H1 (cell line): Measurements from ENCODE around the gene RCBTB2. TPM values are rescaled to one million over a fixed set of nuclear protein-coding genes. Genes with fewer than 3 reads are reported as not detected.

ENCODE experiments used
- CTCF ChIA-PET: fragments of 300-600 bp; sonication (Branson Sonifier 250); formaldehyde crosslinking; loops from one replicate; lab custom pipeline; 2021; ENCODE audit not compliant: partially characterized antibody; lab: Charles Lee
- POLR2A ChIA-PET: fragments of 300-600 bp; sonication (Branson Sonifier 250); formaldehyde crosslinking; loops from one replicate; lab custom pipeline; 2021; ENCODE audit warnings: inconsistent platforms; ENCODE audit not compliant: partially characterized antibody; lab: Charles Lee
- DNase-seq, 2 experiments: peaks; one replicate each; pipeline versions ENCODE4 v3.0.0 to v3.0.0-alpha.2; 2010 to 2022; ENCODE audit warnings: low spot score in 2 of 2, low read depth in 1 of 2, mixed read lengths in 1 of 2
- FAIRE-seq: peaks from 2 replicates; lab custom pipeline; 2011; peaks lifted over from hg19 to GRCh38; lab: Jason Lieb, UNC
- H2AFZ ChIP-seq: 2 replicates; pipeline ENCODE4 v1.8.1; 2012; ENCODE audit warnings: low read length, inconsistent platforms
- H2AK5ac ChIP-seq: 2 replicates; pipeline ENCODE4 v1.6.1; 2013; ENCODE audit warnings: low read depth, low read length
- H2BK120ac ChIP-seq: replicated peaks from 2 replicates; pipeline ENCODE3; 2013; ENCODE audit warnings: low read depth, low read length, inconsistent platforms
- H2BK12ac ChIP-seq: 2 replicates; pipeline ENCODE4 v1.6.1; 2013; ENCODE audit warnings: low read depth, low read length
- H2BK15ac ChIP-seq: 2 replicates; pipeline ENCODE4 v1.6.1; 2013; ENCODE audit warnings: low read length
- H2BK20ac ChIP-seq: 2 replicates; pipeline ENCODE4 v1.6.1; 2013; ENCODE audit warnings: low read length
- H2BK5ac ChIP-seq: 2 replicates; pipeline ENCODE4 v1.6.1; 2013; ENCODE audit warnings: low read depth, low read length
- H3K14ac ChIP-seq: 2 replicates; pipeline ENCODE4 v1.6.1; 2013; ENCODE audit warnings: inconsistent platforms; ENCODE audit not compliant: insufficient read length
- H3K18ac ChIP-seq: 2 replicates; pipeline ENCODE4 v1.6.1; 2013; ENCODE audit warnings: low read length; ENCODE audit errors: extremely low read depth
- H3K23ac ChIP-seq: 2 replicates; pipeline ENCODE4 v1.6.1; 2013; ENCODE audit warnings: inconsistent platforms; ENCODE audit not compliant: insufficient read length
- H3K23me2 ChIP-seq: 2 replicates; pipeline ENCODE4 v1.6.1; 2013; ENCODE audit warnings: low read depth, low read length
- H3K27ac ChIP-seq: 2 replicates; pipeline ENCODE4 v1.6.1; 2011; ENCODE audit warnings: low read depth, low read length, inconsistent platforms
- H3K27me3 ChIP-seq, 4 experiments: replicated peaks in 1 of 4; 1 replicate in 1 of 4; 2 replicates in 3 of 4; pipeline versions ENCODE4 v1.6.1 to v1.8.1; 2011 to 2013; ENCODE audit warnings: low read length in 3 of 4, mild to moderate bottlenecking in 3 of 4, inconsistent platforms in 2 of 4, mixed read lengths in 2 of 4, moderate library complexity in 1 of 4; ENCODE audit not compliant: control insufficient read depth in 3 of 4, insufficient read depth in 3 of 4; ENCODE audit errors: extremely low read depth in 1 of 4
- H3K36me3 ChIP-seq, 4 experiments: 2 replicates each; pipeline versions ENCODE4 v1.6.1 to v1.8.1; 2011 to 2013; ENCODE audit warnings: mild to moderate bottlenecking in 4 of 4, low read length in 3 of 4, moderate library complexity in 2 of 4, control low read depth in 1 of 4, inconsistent platforms in 1 of 4; ENCODE audit not compliant: insufficient read depth in 4 of 4, control insufficient read depth in 2 of 4
- H3K4ac ChIP-seq: replicated peaks from 2 replicates; pipeline ENCODE3; 2013; ENCODE audit warnings: low read length, low read depth, mixed read lengths, inconsistent platforms; ENCODE audit not compliant: insufficient read length
- H3K4me1 ChIP-seq, 4 experiments: replicated peaks in 1 of 4; 1 replicate in 1 of 4; 2 replicates in 3 of 4; pipeline versions ENCODE4 v1.6.1 to v1.8.1; 2011 to 2013; ENCODE audit warnings: low read length in 3 of 4, inconsistent platforms in 2 of 4, mixed read lengths in 1 of 4; ENCODE audit not compliant: insufficient read depth in 4 of 4, control insufficient read depth in 3 of 4
- H3K4me2 ChIP-seq, 2 experiments: 2 replicates each; pipeline versions ENCODE4 v1.6.1 to v1.8.1; 2011 to 2013; ENCODE audit warnings: low read depth in 2 of 2, low read length in 2 of 2, control low read depth in 1 of 2, inconsistent platforms in 1 of 2, mild to moderate bottlenecking in 1 of 2; ENCODE audit not compliant: insufficient read depth in 1 of 2
- H3K4me3 ChIP-seq, 4 experiments: fragments of 200-600, 300-600 bp in 1 of 4; sonication (generic), shearing (Covaris generic), sonication (Bioruptor Twin) in 1 of 4; 2 replicates each; pipeline versions ENCODE4 v1.5.1 to v1.8.1; 2011 to 2016; ENCODE audit warnings: low read length in 4 of 4, low read depth in 3 of 4, control low read depth in 2 of 4, inconsistent platforms in 2 of 4, mild to moderate bottlenecking in 2 of 4, mixed read lengths in 1 of 4, moderate library complexity in 1 of 4; ENCODE audit not compliant: insufficient read depth in 2 of 4; ENCODE audit errors: extremely low read depth in 1 of 4
- H3K56ac ChIP-seq: replicated peaks from 2 replicates; pipeline ENCODE3; 2013; ENCODE audit warnings: low read depth, mild to moderate bottlenecking, mixed read lengths, low read length, inconsistent platforms; ENCODE audit not compliant: insufficient read length
- H3K79me1 ChIP-seq: 2 replicates; pipeline ENCODE4 v1.6.1; 2013; ENCODE audit warnings: low read depth, low read length, control low read depth
- H3K79me2 ChIP-seq, 2 experiments: 2 replicates each; pipeline versions ENCODE4 v1.6.1 to v1.8.1; 2012 to 2013; ENCODE audit warnings: low read length in 2 of 2, mild to moderate bottlenecking in 2 of 2, inconsistent platforms in 1 of 2; ENCODE audit not compliant: insufficient read depth in 2 of 2, control insufficient read depth in 1 of 2
- H3K9ac ChIP-seq, 4 experiments: replicated peaks in 1 of 4; 1 replicate in 1 of 4; 2 replicates in 3 of 4; pipeline versions ENCODE4 v1.6.1 to v1.8.1; 2011 to 2013; ENCODE audit warnings: low read depth in 3 of 4, low read length in 3 of 4, control low read depth in 2 of 4, mild to moderate bottlenecking in 2 of 4, moderate library complexity in 2 of 4, inconsistent platforms in 1 of 4; ENCODE audit errors: extremely low read depth in 1 of 4
- H3K9me3 ChIP-seq, 2 experiments: 2 replicates each; pipeline versions ENCODE4 v1.6.1 to v1.8.1; 2012 to 2013; ENCODE audit warnings: mild to moderate bottlenecking in 2 of 2, moderate library complexity in 2 of 2, control low read depth in 1 of 2, inconsistent platforms in 1 of 2, low read depth in 1 of 2, low read length in 1 of 2, mixed read lengths in 1 of 2; ENCODE audit not compliant: insufficient read depth in 2 of 2
- H4K20me1 ChIP-seq, 2 experiments: replicated peaks in 1 of 2; 2 replicates each; pipeline versions ENCODE3 to v1.8.1; 2011 to 2013; ENCODE audit warnings: inconsistent platforms in 2 of 2, low read length in 2 of 2, mild to moderate bottlenecking in 1 of 2; ENCODE audit not compliant: insufficient read depth in 2 of 2, control insufficient read depth in 1 of 2
- H4K5ac ChIP-seq: 2 replicates; pipeline ENCODE4 v1.6.1; 2013; ENCODE audit warnings: low read length, low read depth, mixed read lengths, inconsistent platforms; ENCODE audit not compliant: insufficient read length
- H4K8ac ChIP-seq: 2 replicates; pipeline ENCODE4 v1.8.0; 2013; ENCODE audit warnings: mild to moderate bottlenecking, moderate library complexity, low read length, inconsistent platforms; ENCODE audit not compliant: insufficient read depth; ENCODE audit errors: extremely low read depth
- H4K91ac ChIP-seq: replicated peaks from 2 replicates; pipeline ENCODE3; 2013; ENCODE audit warnings: low read length, mixed read lengths, inconsistent platforms; ENCODE audit not compliant: insufficient read length
- WGBS, 2 experiments: shearing (Covaris generic) in 1 of 2; methylation state at CpG; one replicate each; pipeline versions ENCODE4 v1.1.6 to v1.1.7; 2013 to 2015; ENCODE audit warnings: low lambda C conversion rate in 2 of 2, mixed read lengths in 2 of 2, inconsistent platforms in 1 of 2, low coverage in 1 of 2, missing lambda C conversion rate in 1 of 2; ENCODE audit not compliant: insufficient replicate concordance in 2 of 2, insufficient coverage in 1 of 2, insufficient read length in 1 of 2; ENCODE audit errors: extremely low coverage in 1 of 2, missing lambda C conversion rate in 1 of 2; 5-methylcytosine and 5-hydroxymethylcytosine counted together
- polyA plus RNA-seq, 7 experiments: library from polyadenylated mRNA; depleted of rRNA in 3 of 7; stranded (reverse) in 5 of 7; unstranded in 2 of 7; fragments of >200 nt in 5 of 7; fragments of 200-250 nt in 2 of 7; gene quantifications; 1 replicate in 5 of 7; 2 replicates in 1 of 7; 4 replicates in 1 of 7; pipeline versions ENCODE4 v1.2.1 to v1.2.3, GENCODE V29; 2011 to 2013; ENCODE audit warnings: missing spikeins in 2 of 7, mixed read lengths in 2 of 7
- total RNA-seq: library from RNA; stranded (reverse); fragmentation: NEBNext Ultra II Directional; extraction: Animal tissue kit (Norgen Biotek cat#: 25700); gene quantifications from 2 replicates; pipeline ENCODE4 v1.2.1, GENCODE V29; 2021

Gene RCBTB2
- total and polyA plus RNA-seq, 2 of the 8 experiments (the other 6 are each of a cell fraction or from before 2014, with no cell fraction given), result 5.2 to 8.4 TPM

- Histone ChIP-seq H2BK15ac (no peak overlapping the region), H3K79me2 (no peaks in the 10 kb centered on the region), H4K20me1 (no peaks in the 10 kb centered on the region), H3K27me3 (no peaks in the 10 kb centered on the region), H3K23me2 (no peaks in the 10 kb centered on the region), H3K79me1 (no peaks in the 10 kb centered on the region), H3K14ac (no peak overlapping the region), H3K4me3 (no peak overlapping the region), H3K56ac (no peak overlapping the region), H3K4ac (no peak overlapping the region), H3K27ac (no peak overlapping the region), H3K18ac (no peak overlapping the region), H4K8ac (no peak overlapping the region), H3K9ac (no peak overlapping the region), H3K23ac (no peak overlapping the region), H3K9me3 (no peaks in the 10 kb centered on the region), H4K5ac (no peak overlapping the region), H2AFZ (peak overlapping the region; percentile 79; the same call in 1 of the 2 replicates), H3K36me3 (no peaks in the 10 kb centered on the region), H3K4me1 (no peaks in the 10 kb centered on the region), H2BK120ac (no peak overlapping the region), H2AK5ac (no peak overlapping the region), H4K91ac (no peak overlapping the region), H2BK12ac (no peak overlapping the region), H2BK20ac (no peak overlapping the region), H2BK5ac (no peak overlapping the region), H3K4me2 (no peak overlapping the region)
- ChIA-PET POLR2A (interaction anchor here (0.9 kb wide), 1 partner anchor 9 kb away, joined by 4 read pairs; no protein-coding TSS in a partner anchor), CTCF (interaction anchor here (0.6 to 12.9 kb wide), 37 partner anchors 8 to 1685 kb away, joined by 3 to 105 read pairs (median 4); no protein-coding TSS in a partner anchor)
- FAIRE-seq (no peak), DNase-seq (no peak)
- WGBS, 2 experiments, result 93% methylated on average over 7 of the region's 7 CpGs; no CpG with 5 or more reads in 1 of the 2 experiments
Observed at GRCh38 chr13:48579165-48579918, 46.5 kb upstream of the RCBTB2 start.
